Measurements from ENCODE around the gene PFDN4.

DNA sequence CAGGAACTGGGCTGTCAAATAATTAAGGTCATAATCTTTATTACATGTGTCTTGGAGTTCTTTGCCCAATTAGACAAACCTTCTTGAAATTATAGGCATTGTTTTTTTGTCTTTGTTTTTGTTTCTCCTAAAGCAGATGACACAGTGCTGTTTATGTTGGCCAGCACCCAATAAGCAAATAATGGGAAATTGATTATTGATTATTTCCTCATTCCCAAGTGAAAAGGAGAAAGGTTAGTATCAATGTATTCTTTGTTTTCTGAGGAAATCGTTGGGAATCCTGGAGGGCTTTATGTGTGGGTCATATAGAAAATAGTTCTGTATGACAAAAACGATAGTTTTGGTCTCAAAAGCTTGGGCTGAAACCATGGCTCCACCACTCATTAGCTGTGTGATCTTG is 29.6 kb upstream of the PFDN4 start:
- no peak for TF ChIP-seq POLR2A (IDR thresholded peaks at IDR 0.05)
- TF ChIP-seq, protein P1, sequence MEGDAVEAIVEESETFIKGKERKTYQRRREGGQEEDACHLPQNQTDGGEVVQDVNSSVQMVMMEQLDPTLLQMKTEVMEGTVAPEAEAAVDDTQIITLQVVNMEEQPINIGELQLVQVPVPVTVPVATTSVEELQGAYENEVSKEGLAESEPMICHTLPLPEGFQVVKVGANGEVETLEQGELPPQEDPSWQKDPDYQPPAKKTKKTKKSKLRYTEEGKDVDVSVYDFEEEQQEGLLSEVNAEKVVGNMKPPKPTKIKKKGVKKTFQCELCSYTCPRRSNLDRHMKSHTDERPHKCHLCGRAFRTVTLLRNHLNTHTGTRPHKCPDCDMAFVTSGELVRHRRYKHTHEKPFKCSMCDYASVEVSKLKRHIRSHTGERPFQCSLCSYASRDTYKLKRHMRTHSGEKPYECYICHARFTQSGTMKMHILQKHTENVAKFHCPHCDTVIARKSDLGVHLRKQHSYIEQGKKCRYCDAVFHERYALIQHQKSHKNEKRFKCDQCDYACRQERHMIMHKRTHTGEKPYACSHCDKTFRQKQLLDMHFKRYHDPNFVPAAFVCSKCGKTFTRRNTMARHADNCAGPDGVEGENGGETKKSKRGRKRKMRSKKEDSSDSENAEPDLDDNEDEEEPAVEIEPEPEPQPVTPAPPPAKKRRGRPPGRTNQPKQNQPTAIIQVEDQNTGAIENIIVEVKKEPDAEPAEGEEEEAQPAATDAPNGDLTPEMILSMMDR (IDR thresholded peaks at IDR 0.05) = no peak
